ENCODE results near the gene ACAN.

GRCh38 chr15:88909956-88910831 is 107.0 kb downstream of the ACAN start:
- TF ChIP-seq CTCF (IDR thresholded peaks at IDR 0.05) (no peak), EP300 (IDR thresholded peaks at IDR 0.05) (no peak)

Data from tibial nerve (tissue), 4 donors.